K562 (cell line): Measurements from ENCODE around the gene BIN1. TPM values are rescaled to one million over a fixed set of nuclear protein-coding genes. Genes with fewer than 3 reads are reported as not detected.
A peak's percentile ranks its signal among the peaks of the same experiment; 100 is the strongest.

Experiments used
- CREB1 ChIP-seq, 2 experiments: sonication (generic) in 1 of 2; formaldehyde crosslinking in 1 of 2; IDR thresholded peaks; 2 replicates each; pipeline versions ENCODE4 v1.6.1 to v1.8.0; 2012 to 2022; ENCODE audit warnings: inconsistent platforms in 1 of 2, mild to moderate bottlenecking in 1 of 2, missing genetic modification reagents in 1 of 2, moderate library complexity in 1 of 2
- FOXJ2 ChIP-seq: fragments of 200-800 bp; sonication (Bioruptor generic); IDR thresholded peaks from 2 replicates; pipeline ENCODE4 v1.6.1; 2016; ENCODE audit warnings: missing genetic modification characterization, missing compliant biosample characterization
- FOXM1 ChIP-seq, 2 experiments: fragments of 450-650 bp in 1 of 2; sonication (generic) in 1 of 2; formaldehyde crosslinking in 1 of 2; IDR thresholded peaks; 2 replicates each; pipeline versions ENCODE4 v1.6.1 to v1.9.0; 2017 to 2022; ENCODE audit warnings: low read depth in 2 of 2, mild to moderate bottlenecking in 2 of 2, missing genetic modification reagents in 1 of 2, moderate library complexity in 1 of 2
- FOXP4 ChIP-seq: sonication (generic); formaldehyde crosslinking; IDR thresholded peaks from 2 replicates; pipeline ENCODE4 v1.8.0; 2022; ENCODE audit warnings: mild to moderate bottlenecking, missing genetic modification reagents, borderline replicate concordance
- L3MBTL2 ChIP-seq: fragments of 450-650 bp; IDR thresholded peaks from 2 replicates; pipeline ENCODE4 v1.6.1; 2016; ENCODE audit warnings: mild to moderate bottlenecking, moderate library complexity
- NFIC ChIP-seq: fragments of 450-650 bp; IDR thresholded peaks from 2 replicates; pipeline ENCODE4 v1.6.1; 2017; ENCODE audit warnings: mild to moderate bottlenecking, inconsistent platforms
- NR2C1 ChIP-seq, 2 experiments: fragments of 450-650 bp; IDR thresholded peaks; 2 replicates each; pipeline ENCODE4 v1.6.1; 2017; ENCODE audit warnings: mild to moderate bottlenecking in 2 of 2, antibody characterized with exemption in 1 of 2, inconsistent platforms in 1 of 2, missing compliant biosample characterization in 1 of 2, missing genetic modification characterization in 1 of 2
- NRF1 ChIP-seq, 2 experiments: fragments of 450-650 bp; IDR thresholded peaks in 1 of 2; conservative IDR thresholded peaks in 1 of 2; 2 replicates each; pipeline ENCODE4 v1.6.1; 2014; ENCODE audit warnings: mild to moderate bottlenecking in 2 of 2
- SMARCE1 ChIP-seq: fragments of 450-650 bp; IDR thresholded peaks from 2 replicates; pipeline ENCODE4 v1.7.1; 2016; ENCODE audit warnings: mild to moderate bottlenecking
- SNRNP70 ChIP-seq: fragments of 200-400 bp; formaldehyde crosslinking; optimal IDR thresholded peaks from 2 replicates; pipeline ENCODE3; 2017; ENCODE audit warnings: low read depth, low read length
- TFE3 ChIP-seq: fragments of 450-650 bp; formaldehyde crosslinking; IDR thresholded peaks from 2 replicates; pipeline ENCODE4 v1.4.0; 2020; ENCODE audit warnings: mild to moderate bottlenecking, mixed read lengths
- TGIF2 ChIP-seq: sonication (generic); formaldehyde crosslinking; IDR thresholded peaks from 2 replicates; pipeline ENCODE4 v1.8.1; 2022; ENCODE audit warnings: mild to moderate bottlenecking, missing genetic modification reagents, moderate library complexity
- WHSC1 ChIP-seq: IDR thresholded peaks from one replicate; pipeline ENCODE4 v1.6.1; 2012; ENCODE audit warnings: low read length, control low read depth, inconsistent platforms
- ZEB2 ChIP-seq: fragments of 450-650 bp; IDR thresholded peaks from 2 replicates; pipeline ENCODE4 v1.6.1; 2016
- ZNF140 ChIP-seq: fragments of 250-450 bp; sonication (Bioruptor Pico); IDR thresholded peaks from 2 replicates; pipeline ENCODE4 v1.8.0; 2021; ENCODE audit warnings: moderate library complexity, mild to moderate bottlenecking, inconsistent platforms
- ZNF431 ChIP-seq: sonication (generic); formaldehyde crosslinking; IDR thresholded peaks from 2 replicates; pipeline ENCODE4 v1.8.0; 2022; ENCODE audit warnings: mild to moderate bottlenecking, missing genetic modification reagents
- ZNF75A ChIP-seq: fragments of 450-650 bp; formaldehyde crosslinking; IDR thresholded peaks from 2 replicates; pipeline ENCODE4 v1.4.0; 2020; ENCODE audit warnings: mild to moderate bottlenecking
- polyA plus RNA-seq, 8 experiments: library from polyadenylated mRNA; depleted of rRNA in 4 of 8; stranded (reverse) in 5 of 8; unstranded in 3 of 8; fragments of >200 nt; fragmentation: Nextera tagmentation in 2 of 8; fragmentation: Illumina TruSeq in 1 of 8; extraction: Ambion mirVana in 2 of 8; extraction: Trizol in 1 of 8; gene quantifications; 2 replicates each; pipeline versions ENCODE4 v1.2.1 to v1.2.3, GENCODE V29; 2011 to 2014; ENCODE audit warnings: inconsistent platforms in 1 of 8, missing spikeins in 1 of 8
- total RNA-seq, 7 experiments: library from RNA; depleted of rRNA in 6 of 7; stranded (reverse); fragments of >200 nt in 6 of 7; fragmentation: Illumina TruSeq in 2 of 7; extraction: Trizol in 2 of 7; gene quantifications; 2 replicates each; pipeline versions ENCODE4 v1.2.1 to v1.2.3, GENCODE V29; 2011 to 2021; ENCODE audit warnings: low replicate concordance in 1 of 7

The BIN1 gene
- total and polyA plus RNA-seq, 9 of the 15 experiments (the other 6 are each of a cell fraction or from before 2014, with no cell fraction given): 0.04 to 2.8 (median 0.79) TPM; not detected in 1

- TF ChIP-seq ZNF431 (CRISPR knock-in tag) (peak; percentile 77; the same call in 1 of the 2 replicates), TGIF2 (CRISPR knock-in tag) (no peak), CREB1 (IDR thresholded peaks at IDR 0.05) (peak; percentile 62; the same call in 1 of the 2 replicates), CREB1 (CRISPR knock-in tag; IDR thresholded peaks at IDR 0.05) (peak; percentile 56; the same call in 1 of the 2 replicates), WHSC1 (no peak), NFIC (peak; percentile 89), FOXJ2 (no peak), ZNF140 (CRISPR knock-in tag) (no peak), L3MBTL2 (peak; percentile 95), SNRNP70 (no peak), ZNF75A (CRISPR knock-in tag) (no peak), NRF1 (conservative IDR thresholded peaks at IDR 0.05 in 1 of 2, IDR thresholded peaks at IDR 0.05 in 1 of 2) (peak; percentile 62 to 72), FOXP4 (CRISPR knock-in tag) (peak; percentile 86; the same call in 1 of the 2 replicates), SMARCE1 (peak; percentile 98), NR2C1 (IDR thresholded peaks at IDR 0.05) (no peak), NR2C1 (tag; IDR thresholded peaks at IDR 0.05) (peak; percentile 46; the same call in 1 of the 2 replicates), ZEB2 (peak; percentile 90), FOXM1 (IDR thresholded peaks at IDR 0.05; ENCODE audit: low read depth) (peak; percentile 51; the same call in 1 of the 2 replicates), FOXM1 (CRISPR knock-in tag; IDR thresholded peaks at IDR 0.05; ENCODE audit: low read depth) (no peak), TFE3 (CRISPR knock-in tag) (no peak)
These were observed 42.2 kb downstream of the BIN1 start (continued) for GRCh38 chr2:127064642-127065250.
